Type B pancreatic cell (in vitro differentiated cells): ENCODE data around the gene TMEM123. TPM values are rescaled to one million over a fixed set of nuclear protein-coding genes. Genes with fewer than 3 reads are reported as not detected.

ENCODE experiments used
- DNase-seq: peaks from one replicate; pipeline ENCODE4 v3.0.0; 2021; ENCODE audit warnings: mixed read lengths; ENCODE audit not compliant: unreplicated experiment; ENCODE audit errors: extremely low spot score
- H3K27ac Mint-ChIP-seq: 2 replicates; pipeline ENCODE4 v1.8.0; 2021; ENCODE audit warnings: mild to moderate bottlenecking, mixed read lengths
- H3K27me3 Mint-ChIP-seq: 2 replicates; pipeline ENCODE4 v1.8.0; 2021; ENCODE audit warnings: mixed read lengths
- H3K36me3 Mint-ChIP-seq: 2 replicates; pipeline ENCODE4 v1.8.0; 2021; ENCODE audit warnings: mixed read lengths
- H3K4me1 Mint-ChIP-seq: one replicate; pipeline ENCODE4 v1.8.0; 2021; ENCODE audit warnings: mixed read lengths; ENCODE audit not compliant: unreplicated experiment
- H3K4me3 Mint-ChIP-seq: 2 replicates; pipeline ENCODE4 v1.8.0; 2021; ENCODE audit warnings: mild to moderate bottlenecking, mixed read lengths
- H3K9me3 Mint-ChIP-seq: 2 replicates; pipeline ENCODE4 v1.8.0; 2021; ENCODE audit warnings: mixed read lengths
- CTCF ChIP-seq: fragments of 200-600 bp; sonication (generic); conservative IDR thresholded peaks from 2 replicates; pipeline ENCODE4 v1.5.0; 2021; ENCODE audit warnings: antibody characterized with exemption, mild to moderate bottlenecking
- total RNA-seq: library from RNA; stranded (reverse); gene quantifications from 2 replicates; pipeline ENCODE4 v1.2.1, GENCODE V29; 2021; ENCODE audit warnings: low replicate concordance

TMEM123 gene
- total RNA-seq, 1 donor from 2014 or later = 144 TPM

DNA sequence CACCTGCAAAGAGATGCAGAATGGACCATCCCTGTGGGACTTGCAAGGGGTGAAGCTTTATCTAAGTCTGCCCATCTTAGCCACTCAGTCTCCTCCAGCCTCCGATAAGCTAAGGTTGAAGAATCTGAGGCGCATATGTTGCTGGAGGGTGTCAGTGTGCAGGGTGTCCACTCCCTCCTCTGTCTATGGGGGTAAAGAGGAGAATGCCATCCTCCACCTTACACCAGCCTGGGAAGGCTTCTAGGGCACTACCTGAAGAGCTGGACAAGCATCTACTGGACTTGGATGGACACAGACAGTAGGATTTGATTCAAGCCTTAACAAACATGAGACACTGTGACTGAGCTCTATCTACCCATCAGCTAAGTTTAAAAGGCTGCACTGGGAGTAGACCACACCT is 46.5 kb downstream of the TMEM123 start:
- TF ChIP-seq CTCF = no peak
- no peak overlapping the region for H3K4me3 Mint-ChIP-seq

GRCh38 chr11:102405501-102405900 is 47.1 kb downstream of the TMEM123 start:
- H3K4me3 Mint-ChIP-seq = no peak overlapping the region
- H3K27ac Mint-ChIP-seq = no peak overlapping the region
- DNase-seq = no peak
- no peaks in the 10 kb centered on the region for H3K27me3 Mint-ChIP-seq
- H3K36me3 Mint-ChIP-seq = peaks cover 36% of the 10 kb centered on the region
- no peaks in the 10 kb centered on the region for H3K9me3 Mint-ChIP-seq
- no peak for TF ChIP-seq CTCF
- H3K4me1 Mint-ChIP-seq = peaks cover 24% of the 10 kb centered on the region

More for the DNA sequence above, 46.5 kb downstream of the TMEM123 start:
- Mint-ChIP-seq H3K36me3 (peaks cover 35% of the 10 kb centered on the region), H3K27me3 (no peaks in the 10 kb centered on the region), H3K9me3 (no peaks in the 10 kb centered on the region), H3K4me1 (peaks cover 27% of the 10 kb centered on the region), H3K27ac (no peak overlapping the region)
- DNase-seq = no peak

- TF ChIP-seq CTCF = no peak
- H3K36me3 Mint-ChIP-seq = peaks cover 40% of the 10 kb centered on the region
- no peak overlapping the region for H3K4me3 Mint-ChIP-seq
- H3K27me3 Mint-ChIP-seq = no peaks in the 10 kb centered on the region
- peaks cover 8% of the 10 kb centered on the region for H3K4me1 Mint-ChIP-seq
- no peak overlapping the region for H3K27ac Mint-ChIP-seq
- no peak for DNase-seq
- no peaks in the 10 kb centered on the region for H3K9me3 Mint-ChIP-seq
These were observed 50.0 kb downstream of the TMEM123 start for GRCh38 chr11:102402548-102402947.

- no peak overlapping the region for H3K4me3 Mint-ChIP-seq
- H3K4me1 Mint-ChIP-seq = peaks cover 1% of the 10 kb centered on the region
- DNase-seq = no peak
- no peak for TF ChIP-seq CTCF
- peaks cover 45% of the 10 kb centered on the region for H3K36me3 Mint-ChIP-seq
- no peak overlapping the region for H3K27ac Mint-ChIP-seq
- H3K9me3 Mint-ChIP-seq = no peaks in the 10 kb centered on the region
- no peaks in the 10 kb centered on the region for H3K27me3 Mint-ChIP-seq
These were observed 50.7 kb downstream of the TMEM123 start for GRCh38 chr11:102401905-102402304.

- no peak overlapping the region for H3K4me3 Mint-ChIP-seq
- no peaks in the 10 kb centered on the region for H3K4me1 Mint-ChIP-seq
- H3K9me3 Mint-ChIP-seq = no peaks in the 10 kb centered on the region
- H3K27me3 Mint-ChIP-seq = no peaks in the 10 kb centered on the region
- TF ChIP-seq CTCF = no peak
- no peak for DNase-seq
- no peak overlapping the region for H3K27ac Mint-ChIP-seq
- peaks cover 38% of the 10 kb centered on the region for H3K36me3 Mint-ChIP-seq
These were observed 52.0 kb downstream of the TMEM123 start for GRCh38 chr11:102400603-102401002.

- Mint-ChIP-seq H3K27ac (no peak overlapping the region), H3K9me3 (no peaks in the 10 kb centered on the region), H3K36me3 (peaks cover 37% of the 10 kb centered on the region), H3K4me3 (no peak overlapping the region), H3K4me1 (no peaks in the 10 kb centered on the region), H3K27me3 (no peaks in the 10 kb centered on the region)
- no peak for DNase-seq
- TF ChIP-seq CTCF = no peak
These were observed 53.4 kb downstream of the TMEM123 start for GRCh38 chr11:102399189-102399588.
